Neural progenitor cell (in vitro differentiated cells): ENCODE data around the gene STRIP2. TPM values are rescaled to one million over a fixed set of nuclear protein-coding genes. Genes with fewer than 3 reads are reported as not detected.

Source experiments
- DNase-seq: peaks from one replicate; pipeline ENCODE4 v3.0.0-alpha.2; 2016; ENCODE audit warnings: low spot score
- H2AFZ ChIP-seq: fragments of 200-600 bp; sonication (generic); replicated peaks from 2 replicates; pipeline ENCODE4 v1.6.1; 2016; ENCODE audit warnings: antibody characterized with exemption
- H3F3A ChIP-seq: fragments of 200-600 bp; sonication (generic); 2 replicates; pipeline ENCODE4 v1.6.1; 2016; ENCODE audit warnings: antibody characterized with exemption, low read depth
- H3K27ac ChIP-seq: fragments of 200-600 bp; sonication (generic); 2 replicates; pipeline ENCODE4 v1.5.1; 2016; ENCODE audit warnings: mild to moderate bottlenecking
- H3K27me3 ChIP-seq: fragments of 200-600 bp; sonication (generic); 2 replicates; pipeline ENCODE4 v1.6.1; 2016; ENCODE audit warnings: mild to moderate bottlenecking, moderate library complexity
- H3K36me3 ChIP-seq: fragments of 200-600 bp; sonication (generic); 2 replicates; pipeline ENCODE4 v1.5.1; 2016
- H3K4me1 ChIP-seq: fragments of 200-600 bp; sonication (generic); 2 replicates; pipeline ENCODE4 v1.6.1; 2016; ENCODE audit warnings: mixed run types
- H3K4me2 ChIP-seq: fragments of 200-600 bp; sonication (generic); 2 replicates; pipeline ENCODE4 v1.6.1; 2016
- H3K4me3 ChIP-seq: fragments of 200-600 bp; sonication (generic); 2 replicates; pipeline ENCODE4 v1.5.1; 2016
- H3K79me2 ChIP-seq: fragments of 200-600 bp; sonication (generic); 2 replicates; pipeline ENCODE4 v1.6.1; 2016; ENCODE audit warnings: low read depth
- H3K9ac ChIP-seq: fragments of 200-600 bp; sonication (generic); 2 replicates; pipeline ENCODE4 v1.6.1; 2016
- H3K9me3 ChIP-seq: fragments of 200-600 bp; sonication (generic); 2 replicates; pipeline ENCODE4 v1.5.1; 2016; ENCODE audit warnings: low read depth
- H4K20me1 ChIP-seq: fragments of 200-600 bp; sonication (generic); 2 replicates; pipeline ENCODE4 v1.6.1; 2016; ENCODE audit warnings: low read depth
- H3K27ac Mint-ChIP-seq: 3 replicates; pipeline ENCODE4 v1.8.0; 2021; ENCODE audit warnings: mixed read lengths
- H3K27me3 Mint-ChIP-seq: 2 replicates; pipeline ENCODE4 v1.8.0; 2022; ENCODE audit warnings: low read depth, mild to moderate bottlenecking, inconsistent platforms, moderate library complexity, mixed read lengths; ENCODE audit not compliant: insufficient read depth
- H3K36me3 Mint-ChIP-seq: 3 replicates; pipeline ENCODE4 v1.8.0; 2021; ENCODE audit warnings: mixed read lengths
- H3K4me1 Mint-ChIP-seq: 3 replicates; pipeline ENCODE4 v1.8.0; 2021; ENCODE audit warnings: mixed read lengths
- H3K4me3 Mint-ChIP-seq: 3 replicates; pipeline ENCODE4 v1.8.0; 2021; ENCODE audit warnings: mild to moderate bottlenecking, moderate library complexity, mixed read lengths
- H3K9me3 Mint-ChIP-seq: 3 replicates; pipeline ENCODE4 v1.8.0; 2020; ENCODE audit warnings: mixed read lengths
- EZH2 ChIP-seq: fragments of 200-600 bp; sonication (generic); IDR thresholded peaks from 2 replicates; pipeline ENCODE4 v1.6.1; 2017; ENCODE audit warnings: antibody characterized with exemption, mild to moderate bottlenecking, moderate library complexity
- EZH2phosphoT487 ChIP-seq: fragments of 200-600 bp; sonication (generic); IDR thresholded peaks from 2 replicates; pipeline ENCODE4 v1.6.1; 2017; ENCODE audit warnings: antibody characterized with exemption
- total RNA-seq: library from RNA; depleted of rRNA; stranded (reverse); fragments of >200 nt; gene quantifications from 2 replicates; pipeline ENCODE4 v1.2.3, GENCODE V29; 2015; ENCODE audit warnings: low replicate concordance
- TF ChIP-seq, protein P1 (sequence below): fragments of 200-600 bp; sonication (generic); IDR thresholded peaks from 2 replicates; pipeline ENCODE4 v1.5.1; 2017; ENCODE audit warnings: antibody characterized with exemption, mild to moderate bottlenecking

Gene STRIP2
- total RNA-seq, 1 donor from 2014 or later: 11.6 TPM

DNA sequence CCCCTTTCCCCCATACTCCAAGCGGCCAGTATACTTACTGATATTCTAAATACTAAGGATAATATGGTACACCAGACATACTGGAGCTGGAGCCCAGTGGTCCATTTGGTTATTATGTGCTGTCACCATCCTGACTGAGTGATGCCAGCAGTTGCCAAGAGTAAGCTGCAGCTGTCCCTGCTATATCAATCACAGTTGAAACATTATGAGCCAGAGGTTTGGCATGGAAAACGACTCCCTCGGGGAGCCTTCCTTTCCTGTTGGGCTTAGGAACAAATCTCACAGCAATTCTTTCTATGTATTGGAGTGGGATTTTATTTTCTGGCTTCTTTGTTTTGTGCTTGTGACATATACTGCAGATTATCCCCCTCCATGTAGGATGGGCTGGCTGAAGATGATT lies 32.6 kb downstream of the STRIP2 start:
- Histone ChIP-seq H3K4me1 (no peaks in the 10 kb centered on the region), H3K27me3 (no peaks in the 10 kb centered on the region), H4K20me1 (no peaks in the 10 kb centered on the region), H3F3A (no peaks in the 10 kb centered on the region), H3K36me3 (no peaks in the 10 kb centered on the region), H3K27ac (no peak overlapping the region), H3K4me2 (no peak overlapping the region), H3K9ac (no peak overlapping the region), H3K4me3 (no peak overlapping the region), H3K79me2 (no peaks in the 10 kb centered on the region), H3K9me3 (no peaks in the 10 kb centered on the region), H2AFZ (no peak overlapping the region)
- Mint-ChIP-seq H3K36me3 (peaks cover 2% of the 10 kb centered on the region), H3K27ac (no peak overlapping the region), H3K27me3 (no peaks in the 10 kb centered on the region), H3K4me1 (no peaks in the 10 kb centered on the region), H3K4me3 (no peak overlapping the region), H3K9me3 (no peaks in the 10 kb centered on the region)
- no peak for DNase-seq
- no peak for TF ChIP-seq EZH2phosphoT487
- TF ChIP-seq, protein P1, sequence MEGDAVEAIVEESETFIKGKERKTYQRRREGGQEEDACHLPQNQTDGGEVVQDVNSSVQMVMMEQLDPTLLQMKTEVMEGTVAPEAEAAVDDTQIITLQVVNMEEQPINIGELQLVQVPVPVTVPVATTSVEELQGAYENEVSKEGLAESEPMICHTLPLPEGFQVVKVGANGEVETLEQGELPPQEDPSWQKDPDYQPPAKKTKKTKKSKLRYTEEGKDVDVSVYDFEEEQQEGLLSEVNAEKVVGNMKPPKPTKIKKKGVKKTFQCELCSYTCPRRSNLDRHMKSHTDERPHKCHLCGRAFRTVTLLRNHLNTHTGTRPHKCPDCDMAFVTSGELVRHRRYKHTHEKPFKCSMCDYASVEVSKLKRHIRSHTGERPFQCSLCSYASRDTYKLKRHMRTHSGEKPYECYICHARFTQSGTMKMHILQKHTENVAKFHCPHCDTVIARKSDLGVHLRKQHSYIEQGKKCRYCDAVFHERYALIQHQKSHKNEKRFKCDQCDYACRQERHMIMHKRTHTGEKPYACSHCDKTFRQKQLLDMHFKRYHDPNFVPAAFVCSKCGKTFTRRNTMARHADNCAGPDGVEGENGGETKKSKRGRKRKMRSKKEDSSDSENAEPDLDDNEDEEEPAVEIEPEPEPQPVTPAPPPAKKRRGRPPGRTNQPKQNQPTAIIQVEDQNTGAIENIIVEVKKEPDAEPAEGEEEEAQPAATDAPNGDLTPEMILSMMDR: no peak
- no peak for TF ChIP-seq EZH2

DNA sequence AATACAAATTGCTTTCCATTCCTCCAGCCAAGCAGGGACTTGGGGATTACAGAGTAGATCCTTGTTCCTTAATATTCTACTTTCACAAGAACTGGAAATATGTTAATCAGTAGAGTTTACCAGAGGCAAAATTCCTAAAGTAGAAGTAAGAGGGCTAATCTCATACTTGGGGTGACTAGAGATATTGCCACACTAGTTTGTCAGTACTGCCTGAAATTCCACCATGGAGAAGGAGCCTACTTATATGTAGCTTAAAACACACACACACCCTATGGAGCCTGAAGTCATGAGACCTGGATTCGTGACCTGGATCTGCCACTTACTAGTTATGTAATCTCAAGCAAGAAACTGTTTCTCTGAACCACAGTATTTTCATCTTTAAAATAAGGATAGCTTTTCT lies 33.9 kb downstream of the STRIP2 start:
- Histone ChIP-seq H3K79me2 (no peaks in the 10 kb centered on the region), H3K4me3 (no peak overlapping the region), H3K9me3 (no peaks in the 10 kb centered on the region), H3K4me1 (no peaks in the 10 kb centered on the region), H3K36me3 (no peaks in the 10 kb centered on the region), H2AFZ (no peak overlapping the region), H3K4me2 (no peak overlapping the region), H4K20me1 (no peaks in the 10 kb centered on the region), H3K9ac (no peak overlapping the region), H3K27ac (no peak overlapping the region), H3K27me3 (no peaks in the 10 kb centered on the region), H3F3A (no peaks in the 10 kb centered on the region)
- Mint-ChIP-seq H3K4me1 (no peaks in the 10 kb centered on the region), H3K36me3 (peaks cover 2% of the 10 kb centered on the region), H3K9me3 (no peaks in the 10 kb centered on the region), H3K27me3 (no peaks in the 10 kb centered on the region), H3K4me3 (no peak overlapping the region), H3K27ac (no peak overlapping the region)
- TF ChIP-seq, protein P1: no peak
- TF ChIP-seq EZH2phosphoT487 (no peak), EZH2 (no peak)
- DNase-seq: no peak

DNA sequence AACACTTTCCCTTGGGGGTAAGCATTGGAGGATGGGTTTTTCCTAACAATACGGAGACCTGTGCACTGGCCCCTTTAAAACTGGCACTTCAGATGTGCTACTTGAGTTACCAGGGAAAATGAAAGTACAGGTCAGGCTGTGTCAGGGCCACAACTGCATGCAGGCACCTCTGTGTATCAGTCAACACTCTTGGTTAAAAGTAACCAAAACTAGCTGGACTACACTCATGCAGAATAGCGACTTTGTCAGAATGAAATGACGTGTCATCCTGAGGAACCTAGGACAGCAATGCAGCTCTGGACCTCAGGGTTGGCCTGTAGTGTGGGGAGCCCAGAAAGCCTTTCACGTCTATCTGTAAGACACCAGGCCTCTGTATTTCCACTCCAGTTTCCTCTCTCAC lies 34.3 kb downstream of the STRIP2 start:
- no peaks in the 10 kb centered on the region for H4K20me1 ChIP-seq
- H3K9ac ChIP-seq: no peak overlapping the region
- H3K4me2 ChIP-seq: no peak overlapping the region
- H3F3A ChIP-seq: no peaks in the 10 kb centered on the region
- no peak overlapping the region for H2AFZ ChIP-seq
- H3K9me3 Mint-ChIP-seq: no peaks in the 10 kb centered on the region
- H3K4me1 ChIP-seq: no peaks in the 10 kb centered on the region
- H3K27ac ChIP-seq: no peak overlapping the region
- no peaks in the 10 kb centered on the region for H3K4me1 Mint-ChIP-seq
- peaks cover 2% of the 10 kb centered on the region for H3K36me3 Mint-ChIP-seq
- no peak overlapping the region for H3K4me3 Mint-ChIP-seq
- H3K27me3 Mint-ChIP-seq: no peaks in the 10 kb centered on the region
- no peaks in the 10 kb centered on the region for H3K36me3 ChIP-seq
- no peak overlapping the region for H3K27ac Mint-ChIP-seq
- TF ChIP-seq EZH2phosphoT487 (no peak), EZH2 (no peak)
- TF ChIP-seq, protein P1: no peak
- H3K9me3 ChIP-seq: no peaks in the 10 kb centered on the region
- H3K4me3 ChIP-seq: no peak overlapping the region
- no peaks in the 10 kb centered on the region for H3K79me2 ChIP-seq
- no peak for DNase-seq
- no peaks in the 10 kb centered on the region for H3K27me3 ChIP-seq

DNA sequence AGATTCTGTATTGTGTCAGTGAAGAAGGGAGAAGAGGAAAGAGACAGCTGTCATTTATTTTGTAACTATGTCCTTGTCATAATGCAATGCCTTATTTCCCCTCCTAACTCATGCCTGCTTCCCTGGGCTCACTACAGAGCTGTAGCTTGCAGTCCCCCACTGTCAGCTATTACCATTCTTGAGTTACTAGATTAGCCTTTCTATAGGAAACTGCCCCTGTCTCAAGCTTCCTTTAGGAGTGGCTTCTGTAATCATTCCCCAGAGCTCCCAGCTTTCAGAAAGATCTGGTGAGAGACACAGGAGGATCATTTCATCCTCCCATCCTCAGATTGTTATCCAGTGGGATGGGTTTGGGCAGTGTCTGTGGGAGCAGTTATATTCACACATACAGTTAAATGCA lies 35.7 kb downstream of the STRIP2 start:
- peaks cover 3% of the 10 kb centered on the region for H3K36me3 ChIP-seq
- H3K36me3 Mint-ChIP-seq: peaks cover 4% of the 10 kb centered on the region
- H3K4me2 ChIP-seq: no peak overlapping the region
- H3K4me1 Mint-ChIP-seq: no peaks in the 10 kb centered on the region
- H3K27ac ChIP-seq: no peak overlapping the region
- H3F3A ChIP-seq: no peaks in the 10 kb centered on the region
- TF ChIP-seq EZH2 (no peak), EZH2phosphoT487 (no peak)
- TF ChIP-seq, protein P1: no peak
- H3K4me1 ChIP-seq: no peaks in the 10 kb centered on the region
- H4K20me1 ChIP-seq: no peaks in the 10 kb centered on the region
- H3K27ac Mint-ChIP-seq: no peak overlapping the region
- H3K9me3 Mint-ChIP-seq: peaks cover 1% of the 10 kb centered on the region
- no peak overlapping the region for H3K4me3 ChIP-seq
- no peak overlapping the region for H3K4me3 Mint-ChIP-seq
- no peak overlapping the region for H2AFZ ChIP-seq
- H3K27me3 ChIP-seq: no peaks in the 10 kb centered on the region
- no peak for DNase-seq
- H3K79me2 ChIP-seq: no peaks in the 10 kb centered on the region
- no peak overlapping the region for H3K9ac ChIP-seq
- no peaks in the 10 kb centered on the region for H3K9me3 ChIP-seq
- H3K27me3 Mint-ChIP-seq: no peaks in the 10 kb centered on the region
